B cell (primary cell): ENCODE measurements around the gene PIP. TPM values are rescaled to one million over a fixed set of nuclear protein-coding genes. Genes with fewer than 3 reads are reported as not detected.

Experiments
- ATAC-seq: fragments of 200-7000 bp; cut with Tn5 transposase; one replicate; pipeline ENCODE4 v1.10.0; 2021; ENCODE audit warnings: low read depth, mild to moderate bottlenecking, moderate number of reproducible peaks, moderate library complexity
- CTCF ChIA-PET: fragments of 350-600 bp; sonication (Branson Sonifier 250); formaldehyde crosslinking; loops from one replicate; lab custom pipeline; 2021; ENCODE audit warnings: antibody characterized with exemption, inconsistent platforms; lab: Charles Lee
- POLR2A ChIA-PET: fragments of 350-600 bp; sonication (Branson Sonifier 250); formaldehyde crosslinking; loops from one replicate; lab custom pipeline; 2021; ENCODE audit warnings: antibody characterized with exemption; lab: Charles Lee
- DNase-seq: peaks from one replicate; pipeline ENCODE4 v3.0.0; 2013
- H2AFZ ChIP-seq: 2 replicates; pipeline ENCODE4 v1.6.1; 2012; ENCODE audit warnings: mild to moderate bottlenecking, low read depth, low read length; ENCODE audit not compliant: insufficient read depth, poor library complexity, severe bottlenecking
- H3K27ac ChIP-seq, 2 donors: 1 replicate in 1 of 2; 2 replicates in 1 of 2; pipeline ENCODE4 v1.5.1; 2012 to 2013; ENCODE audit warnings: low read length in 2 of 2, mild to moderate bottlenecking in 2 of 2, moderate library complexity in 1 of 2
- H3K27me3 ChIP-seq, 4 experiments: fragments of 200-600 bp in 1 of 4; sonication (generic) in 1 of 4; replicated peaks in 1 of 4; 1 replicate in 2 of 4; 2 replicates in 2 of 4; pipeline versions ENCODE4 v1.6.1 to v1.7.0; 2013 to 2016; ENCODE audit warnings: low read length in 3 of 4, mild to moderate bottlenecking in 2 of 4, mixed read lengths in 1 of 4, moderate library complexity in 1 of 4; ENCODE audit not compliant: insufficient read depth in 4 of 4, control insufficient read depth in 3 of 4; ENCODE audit errors: control extremely low read depth in 1 of 4
- H3K36me3 ChIP-seq, 2 experiments: replicated peaks in 1 of 2; 1 replicate in 1 of 2; 2 replicates in 1 of 2; pipeline versions ENCODE4 v1.6.1 to v1.7.1; 2013; ENCODE audit warnings: low read length in 1 of 2; ENCODE audit not compliant: insufficient read depth in 2 of 2, control insufficient read depth in 1 of 2; ENCODE audit errors: control extremely low read depth in 1 of 2, extremely low read depth in 1 of 2
- H3K4me1 ChIP-seq, 2 donors: fragments of 200-600 bp in 1 of 2; sonication (generic) in 1 of 2; 1 replicate in 1 of 2; 2 replicates in 1 of 2; pipeline versions ENCODE4 v1.5.1 to v1.6.1; 2013 to 2017; ENCODE audit warnings: low read length in 2 of 2; ENCODE audit not compliant: control insufficient read depth in 2 of 2, insufficient read depth in 2 of 2
- H3K4me2 ChIP-seq: replicated peaks from 2 replicates; pipeline ENCODE3; 2012; ENCODE audit warnings: mild to moderate bottlenecking, low read depth, low read length; ENCODE audit not compliant: poor library complexity, severe bottlenecking
- H3K4me3 ChIP-seq, 5 experiments: fragments of 200-600 bp in 1 of 5; sonication (generic) in 1 of 5; 1 replicate in 3 of 5; 2 replicates in 2 of 5; pipeline versions ENCODE4 v1.5.1 to v1.7.0; 2011 to 2016; ENCODE audit warnings: low read length in 4 of 5, mild to moderate bottlenecking in 4 of 5, low read depth in 2 of 5, control low read depth in 1 of 5, moderate library complexity in 1 of 5; ENCODE audit not compliant: insufficient read depth in 1 of 5; ENCODE audit errors: control extremely low read depth in 1 of 5, extremely low read depth in 1 of 5
- H3K79me2 ChIP-seq: fragments of 200-600 bp; sonication (generic); one replicate; pipeline ENCODE4 v1.6.0; 2016; ENCODE audit warnings: low read length; ENCODE audit not compliant: control insufficient read depth, insufficient read depth
- H3K9ac ChIP-seq: fragments of 200-600 bp; sonication (generic); 2 replicates; pipeline ENCODE4 v1.6.1; 2017; ENCODE audit warnings: mild to moderate bottlenecking, low read length, moderate library complexity
- H3K9me3 ChIP-seq, 3 donors: one replicate each; pipeline versions ENCODE4 v1.6.1 to v1.7.1; 2013; ENCODE audit warnings: low read length in 2 of 3; ENCODE audit not compliant: control insufficient read depth in 2 of 3, insufficient read depth in 1 of 3; ENCODE audit errors: control extremely low read depth in 1 of 3
- H4K20me1 ChIP-seq: 2 replicates; pipeline ENCODE4 v1.6.0; 2012; ENCODE audit warnings: mild to moderate bottlenecking, low read length; ENCODE audit not compliant: insufficient read depth, control insufficient read depth, poor library complexity, severe bottlenecking
- H3K27ac Mint-ChIP-seq: one replicate; pipeline ENCODE4 v1.8.0; 2021; ENCODE audit warnings: mixed read lengths
- H3K27me3 Mint-ChIP-seq: one replicate; pipeline ENCODE4 v1.8.0; 2021; ENCODE audit warnings: mixed read lengths
- H3K4me1 Mint-ChIP-seq: one replicate; pipeline ENCODE4 v1.8.0; 2021; ENCODE audit warnings: mixed read lengths
- H3K4me3 Mint-ChIP-seq: one replicate; pipeline ENCODE4 v1.8.0; 2021; ENCODE audit warnings: mixed read lengths
- H3K9me3 Mint-ChIP-seq: one replicate; pipeline ENCODE4 v1.8.0; 2022; ENCODE audit warnings: mixed read lengths; ENCODE audit not compliant: insufficient read depth
- EZH2 ChIP-seq: IDR thresholded peaks from 2 replicates; pipeline ENCODE4 v1.6.1; 2012; ENCODE audit warnings: borderline replicate concordance, low read depth, mild to moderate bottlenecking, moderate library complexity, low read length; ENCODE audit not compliant: insufficient read depth, poor library complexity, severe bottlenecking
- WGBS: methylation state at CpG from one replicate; pipeline ENCODE4 v1.1.5; 2013; ENCODE audit warnings: missing lambda C conversion rate; ENCODE audit not compliant: insufficient coverage; 5-methylcytosine and 5-hydroxymethylcytosine counted together
- intact Hi-C: fragments of 100-400 bp; cut with micrococcal nuclease; formaldehyde crosslinking; loops from one replicate; pipeline ENCODE4 v1.10.0; 2022
- polyA plus RNA-seq: library from polyadenylated mRNA; depleted of rRNA; stranded (reverse); fragments of >200 nt; gene quantifications from 2 replicates; pipeline ENCODE4 v1.2.3, GENCODE V29; 2012
- total RNA-seq, 2 donors: library from RNA; stranded (reverse); fragments of 120-200 nt in 1 of 2; gene quantifications; 1 replicate in 1 of 2; 2 replicates in 1 of 2; pipeline versions ENCODE4 v1.2.3 to v1.2.4, GENCODE V29; 2013 to 2022
- TF ChIP-seq, protein P1 (sequence below): fragments of 200-600 bp; IDR thresholded peaks from one replicate; pipeline ENCODE4 v1.8.0; 2022; ENCODE audit warnings: antibody characterized with exemption, mild to moderate bottlenecking

Gene PIP
- total and polyA plus RNA-seq, 2 donors (not counting 1 experiment from before 2014, with no cell fraction given) = not detected

- no peaks in the 10 kb centered on the region for H4K20me1 ChIP-seq
- no peaks in the 10 kb centered on the region for H3K27me3 ChIP-seq
- TF ChIP-seq, protein P1, sequence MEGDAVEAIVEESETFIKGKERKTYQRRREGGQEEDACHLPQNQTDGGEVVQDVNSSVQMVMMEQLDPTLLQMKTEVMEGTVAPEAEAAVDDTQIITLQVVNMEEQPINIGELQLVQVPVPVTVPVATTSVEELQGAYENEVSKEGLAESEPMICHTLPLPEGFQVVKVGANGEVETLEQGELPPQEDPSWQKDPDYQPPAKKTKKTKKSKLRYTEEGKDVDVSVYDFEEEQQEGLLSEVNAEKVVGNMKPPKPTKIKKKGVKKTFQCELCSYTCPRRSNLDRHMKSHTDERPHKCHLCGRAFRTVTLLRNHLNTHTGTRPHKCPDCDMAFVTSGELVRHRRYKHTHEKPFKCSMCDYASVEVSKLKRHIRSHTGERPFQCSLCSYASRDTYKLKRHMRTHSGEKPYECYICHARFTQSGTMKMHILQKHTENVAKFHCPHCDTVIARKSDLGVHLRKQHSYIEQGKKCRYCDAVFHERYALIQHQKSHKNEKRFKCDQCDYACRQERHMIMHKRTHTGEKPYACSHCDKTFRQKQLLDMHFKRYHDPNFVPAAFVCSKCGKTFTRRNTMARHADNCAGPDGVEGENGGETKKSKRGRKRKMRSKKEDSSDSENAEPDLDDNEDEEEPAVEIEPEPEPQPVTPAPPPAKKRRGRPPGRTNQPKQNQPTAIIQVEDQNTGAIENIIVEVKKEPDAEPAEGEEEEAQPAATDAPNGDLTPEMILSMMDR = no peak
- TF ChIP-seq EZH2 = no peak
- peak overlapping the region; percentile 28 for H3K4me2 ChIP-seq
- H3K36me3 ChIP-seq = no peaks in the 10 kb centered on the region
- intact Hi-C loops = no loop called here
- H3K9me3 Mint-ChIP-seq = peaks cover 3% of the 10 kb centered on the region
- H3K4me3 ChIP-seq = no peak overlapping the region
- H3K9me3 ChIP-seq = peaks cover 0 to 10% (median 0%) of the 10 kb centered on the region in 3 donors
- peak overlapping the region; percentile 14 for H2AFZ ChIP-seq
- DNase-seq (no peak), ATAC-seq (no peak)
- no peak overlapping the region for H3K27ac ChIP-seq
- peaks cover 12 to 16% of the 10 kb centered on the region in 2 donors for H3K4me1 ChIP-seq
- ChIA-PET CTCF (no interaction called here), POLR2A (interaction anchor here (0.7 kb wide), 1 partner anchor 8 kb away, joined by 3 read pairs; no protein-coding TSS in a partner anchor)
- H3K27ac Mint-ChIP-seq = no peak overlapping the region
- H3K4me1 Mint-ChIP-seq = peaks cover 20% of the 10 kb centered on the region
- no peaks in the 10 kb centered on the region for H3K79me2 ChIP-seq
- no peaks in the 10 kb centered on the region for H3K27me3 Mint-ChIP-seq
- H3K9ac ChIP-seq = no peak overlapping the region
- H3K4me3 Mint-ChIP-seq = no peak overlapping the region
Observed at GRCh38 chr7:143171697-143172096, 39.8 kb downstream of the PIP start.

GRCh38 chr7:143172354-143172753, 40.5 kb downstream of the PIP start:
- H3K27me3 Mint-ChIP-seq = no peaks in the 10 kb centered on the region
- Histone ChIP-seq H3K9ac (peak overlapping the region; percentile 24), H4K20me1 (no peaks in the 10 kb centered on the region), H3K4me2 (peak overlapping the region; percentile 28), H3K4me3 (peak overlapping the region in 1 of 5 experiments; percentile 19), H3K79me2 (no peaks in the 10 kb centered on the region), H3K27me3 (no peaks in the 10 kb centered on the region), H3K9me3 (peaks cover 0 to 14% (median 3%) of the 10 kb centered on the region in 3 donors), H3K4me1 (peaks cover 12 to 16% of the 10 kb centered on the region in 2 donors), H3K27ac (no peak overlapping the region), H2AFZ (no peak overlapping the region), H3K36me3 (no peaks in the 10 kb centered on the region)
- DNase-seq (no peak), ATAC-seq (no peak)
- TF ChIP-seq, protein P1 = no peak
- TF ChIP-seq EZH2 = no peak
- H3K4me3 Mint-ChIP-seq = peak overlapping the region; percentile 63
- peaks cover 2% of the 10 kb centered on the region for H3K9me3 Mint-ChIP-seq
- peaks cover 20% of the 10 kb centered on the region for H3K4me1 Mint-ChIP-seq
- POLR2A ChIA-PET = no interaction called here
- no peak overlapping the region for H3K27ac Mint-ChIP-seq
- WGBS = no CpG with 5 or more reads among the region's 4 CpGs
- CTCF ChIA-PET = no interaction called here
- intact Hi-C loops = no loop called here
